ENCODE results near the gene NDUFS8.

NDUFS8 gene

GRCh38 chr11:68016904-68017817 lies 13.3 kb upstream of the NDUFS8 start:
- DNase-seq = no peak

GRCh38 chr11:68017980-68018729 lies 12.3 kb upstream of the NDUFS8 start:
- DNase-seq = no peak

GRCh38 chr11:68018730-68019190 lies 11.7 kb upstream of the NDUFS8 start:
- DNase-seq = no peak

- no peak for DNase-seq
Measured at GRCh38 chr11:68019486-68019885, 11.0 kb upstream of the NDUFS8 start.

GRCh38 chr11:68020575-68020974 lies 9.9 kb upstream of the NDUFS8 start:
- DNase-seq = peak; percentile 71

GRCh38 chr11:68021167-68021787 lies 9.2 kb upstream of the NDUFS8 start:
- peak; percentile 57 for DNase-seq

GRCh38 chr11:68022531-68022930 lies 8.0 kb upstream of the NDUFS8 start:
- DNase-seq = no peak

GRCh38 chr11:68024508-68024907 lies 6.0 kb upstream of the NDUFS8 start:
- DNase-seq = no peak

GRCh38 chr11:68025047-68025446 lies 5.4 kb upstream of the NDUFS8 start:
- peak; percentile 80 for DNase-seq

- DNase-seq = no peak
Measured at GRCh38 chr11:68026391-68027105, 3.9 kb upstream of the NDUFS8 start.

- DNase-seq = no peak
Measured at GRCh38 chr11:68027667-68028066, 2.8 kb upstream of the NDUFS8 start.

GRCh38 chr11:68028802-68029545 lies 1.5 kb upstream of the NDUFS8 start:
- no peak for DNase-seq

- DNase-seq = peak; percentile 92
Measured at GRCh38 chr11:68031144-68031464, 623 bp downstream of the NDUFS8 start.

- DNase-seq = no peak
Measured at GRCh38 chr11:68032003-68032402, 1.5 kb downstream of the NDUFS8 start.

GRCh38 chr11:68032997-68033707 lies 2.7 kb downstream of the NDUFS8 start:
- DNase-seq = no peak

GRCh38 chr11:68033708-68034045 lies 3.2 kb downstream of the NDUFS8 start:
- no peak for DNase-seq

- no peak for DNase-seq
Measured at GRCh38 chr11:68035266-68035876, 4.9 kb downstream of the NDUFS8 start.

- no peak for DNase-seq
Measured at GRCh38 chr11:68036141-68036716, 5.7 kb downstream of the NDUFS8 start.

GRCh38 chr11:68036717-68037239 lies 6.3 kb downstream of the NDUFS8 start:
- DNase-seq = peak; percentile 82

GRCh38 chr11:68037411-68038225 lies 7.1 kb downstream of the NDUFS8 start:
- DNase-seq = peak; percentile 82
